ENCODE measurements around the gene FICD. TPM values are rescaled to one million over a fixed set of nuclear protein-coding genes. Genes with fewer than 3 reads are reported as not detected.

FICD gene
- polyA plus RNA-seq, 3 donors, result 1.00 to 1.9 (median 1.6) TPM

DNA sequence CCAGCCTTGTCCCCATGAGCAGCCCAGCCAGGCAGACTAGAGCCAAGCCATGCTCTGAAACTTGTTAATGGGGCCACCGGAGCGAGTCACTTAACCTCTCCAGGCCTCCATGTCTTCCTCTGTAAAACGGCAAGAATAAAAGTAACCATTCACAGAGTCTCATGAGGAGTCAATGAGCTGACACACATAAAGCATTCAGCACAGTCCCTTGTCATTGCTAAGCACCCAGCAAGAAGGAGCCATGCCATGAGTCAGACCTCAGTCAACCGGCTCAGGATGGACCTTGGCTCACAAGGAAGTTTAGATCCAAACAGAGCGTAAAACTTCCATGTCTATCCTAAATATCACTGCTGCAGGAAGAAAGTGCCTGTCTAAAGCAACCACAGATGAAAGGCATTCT is 10.6 kb downstream of the FICD start:
- Histone ChIP-seq H3K4me3 (replicated peaks in 1 of 3; ENCODE audit: low read depth in 2 of 3, low read length in 3 of 3) (no peak overlapping the region), H3K4me2 (replicated peaks; ENCODE audit: extremely low read depth, low read length, poor library complexity, severe bottlenecking) (no peak overlapping the region), H2AFZ (ENCODE audit: insufficient read depth, low read depth, low read length, poor library complexity, severe bottlenecking) (no peak overlapping the region), H3K9ac (ENCODE audit: insufficient read depth, low read length, poor library complexity, severe bottlenecking) (no peak overlapping the region), H3K79me2 (ENCODE audit: insufficient read depth, low read length) (no peaks in the 10 kb centered on the region), H3K4me1 (ENCODE audit: control insufficient read depth in 1 of 2, insufficient read depth in 2 of 2, low read length in 2 of 2) (no peaks in the 10 kb centered on the region), H3K36me3 (replicated peaks in 1 of 2; ENCODE audit: control insufficient read depth in 1 of 2, insufficient read depth in 2 of 2, low read length in 2 of 2) (peaks cover 94 to 100% of the 10 kb centered on the region in 2 donors), H3K27ac (ENCODE audit: low read depth in 1 of 2, low read length in 2 of 2) (no peak overlapping the region), H3K9me3 (replicated peaks in 1 of 2; ENCODE audit: control insufficient read depth in 1 of 2, insufficient read depth in 1 of 2, low read length in 2 of 2) (no peaks in the 10 kb centered on the region), H4K20me1 (ENCODE audit: insufficient read depth, low read length) (peaks cover 22% of the 10 kb centered on the region), H3K27me3 (ENCODE audit: control insufficient read depth in 2 of 2, insufficient read depth in 2 of 2, low read length in 2 of 2) (no peaks in the 10 kb centered on the region)
- Mint-ChIP-seq H3K9me3 (no peaks in the 10 kb centered on the region), H3K4me1 (no peaks in the 10 kb centered on the region), H3K27me3 (ENCODE audit: low read depth in 3 of 3) (peaks cover 0 to 2% (median 0%) of the 10 kb centered on the region in 3 donors), H3K4me3 (no peak overlapping the region), H3K27ac (peak overlapping the region in 4 of 7 donors; percentile 51 to 61 (median 52)), H3K36me3 (peaks cover 94 to 100% of the 10 kb centered on the region in 2 donors)
- WGBS (ENCODE audit: insufficient coverage), result 95% methylated on average over 2 of the region's 5 CpGs
- intact Hi-C loops (cut with micrococcal nuclease), result no loop called here
- TF ChIP-seq, protein P1, sequence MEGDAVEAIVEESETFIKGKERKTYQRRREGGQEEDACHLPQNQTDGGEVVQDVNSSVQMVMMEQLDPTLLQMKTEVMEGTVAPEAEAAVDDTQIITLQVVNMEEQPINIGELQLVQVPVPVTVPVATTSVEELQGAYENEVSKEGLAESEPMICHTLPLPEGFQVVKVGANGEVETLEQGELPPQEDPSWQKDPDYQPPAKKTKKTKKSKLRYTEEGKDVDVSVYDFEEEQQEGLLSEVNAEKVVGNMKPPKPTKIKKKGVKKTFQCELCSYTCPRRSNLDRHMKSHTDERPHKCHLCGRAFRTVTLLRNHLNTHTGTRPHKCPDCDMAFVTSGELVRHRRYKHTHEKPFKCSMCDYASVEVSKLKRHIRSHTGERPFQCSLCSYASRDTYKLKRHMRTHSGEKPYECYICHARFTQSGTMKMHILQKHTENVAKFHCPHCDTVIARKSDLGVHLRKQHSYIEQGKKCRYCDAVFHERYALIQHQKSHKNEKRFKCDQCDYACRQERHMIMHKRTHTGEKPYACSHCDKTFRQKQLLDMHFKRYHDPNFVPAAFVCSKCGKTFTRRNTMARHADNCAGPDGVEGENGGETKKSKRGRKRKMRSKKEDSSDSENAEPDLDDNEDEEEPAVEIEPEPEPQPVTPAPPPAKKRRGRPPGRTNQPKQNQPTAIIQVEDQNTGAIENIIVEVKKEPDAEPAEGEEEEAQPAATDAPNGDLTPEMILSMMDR (IDR thresholded peaks at IDR 0.05), result no peak
- DNase-seq, result no peak

DNA sequence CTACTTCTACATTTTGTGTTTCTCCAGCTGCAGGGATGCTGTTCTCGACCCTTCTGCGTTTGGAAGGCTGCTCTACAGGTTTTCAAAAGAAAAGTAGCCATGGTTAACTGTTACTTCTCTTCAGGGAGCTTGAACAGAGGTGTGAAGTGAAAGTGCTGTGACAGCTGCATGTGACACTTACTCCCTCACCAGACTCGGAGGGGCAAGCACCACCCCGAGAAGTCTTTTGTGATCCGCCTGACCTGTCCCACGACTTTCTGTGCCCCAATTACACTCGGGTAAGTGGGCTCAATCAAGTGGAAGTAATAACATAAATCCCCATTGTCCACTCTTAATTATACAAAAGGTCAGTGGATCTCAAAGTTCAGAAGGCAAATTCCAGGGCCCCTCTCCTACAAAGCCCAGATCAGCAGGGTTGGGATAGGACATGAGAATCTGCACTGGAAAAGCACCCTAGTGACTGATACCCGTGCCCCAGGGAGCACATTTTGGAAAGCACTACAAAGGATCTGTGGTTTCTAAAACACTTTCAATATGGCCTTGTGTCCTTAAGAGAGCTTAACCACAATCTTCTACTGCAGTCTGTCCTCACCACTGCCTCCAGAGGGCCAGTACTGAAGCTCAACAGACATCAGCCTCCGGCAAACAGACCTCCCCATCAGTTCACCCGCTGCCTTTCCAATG is 11.5 kb downstream of the FICD start:
- Histone ChIP-seq H3K36me3 (replicated peaks in 1 of 2; ENCODE audit: control insufficient read depth in 1 of 2, insufficient read depth in 2 of 2, low read length in 2 of 2) (peaks cover 94 to 100% of the 10 kb centered on the region in 2 donors), H3K9ac (ENCODE audit: insufficient read depth, low read length, poor library complexity, severe bottlenecking) (no peak overlapping the region), H3K9me3 (replicated peaks in 1 of 2; ENCODE audit: control insufficient read depth in 1 of 2, insufficient read depth in 1 of 2, low read length in 2 of 2) (no peaks in the 10 kb centered on the region), H2AFZ (ENCODE audit: insufficient read depth, low read depth, low read length, poor library complexity, severe bottlenecking) (no peak overlapping the region), H3K27ac (ENCODE audit: low read depth in 1 of 2, low read length in 2 of 2) (no peak overlapping the region), H3K4me3 (replicated peaks in 1 of 3; ENCODE audit: low read depth in 2 of 3, low read length in 3 of 3) (no peak overlapping the region), H3K4me2 (replicated peaks; ENCODE audit: extremely low read depth, low read length, poor library complexity, severe bottlenecking) (no peak overlapping the region), H4K20me1 (ENCODE audit: insufficient read depth, low read length) (peaks cover 22% of the 10 kb centered on the region), H3K27me3 (ENCODE audit: control insufficient read depth in 2 of 2, insufficient read depth in 2 of 2, low read length in 2 of 2) (no peaks in the 10 kb centered on the region), H3K4me1 (ENCODE audit: control insufficient read depth in 1 of 2, insufficient read depth in 2 of 2, low read length in 2 of 2) (no peaks in the 10 kb centered on the region), H3K79me2 (ENCODE audit: insufficient read depth, low read length) (no peaks in the 10 kb centered on the region)
- peaks cover 0 to 2% (median 0%) of the 10 kb centered on the region in 3 donors for H3K27me3 Mint-ChIP-seq (ENCODE audit: low read depth in 3 of 3)
- H3K27ac Mint-ChIP-seq, result peak overlapping the region in 2 of 7 donors; percentile 56 to 57
- 92% methylated on average over 6 of the region's 10 CpGs for WGBS (ENCODE audit: insufficient coverage)
- H3K4me1 Mint-ChIP-seq, result no peaks in the 10 kb centered on the region
- DNase-seq, result no peak
- no peak overlapping the region for H3K4me3 Mint-ChIP-seq
- intact Hi-C loops (cut with micrococcal nuclease), result no loop called here
- TF ChIP-seq, protein P1 (IDR thresholded peaks at IDR 0.05), result no peak
- no peaks in the 10 kb centered on the region for H3K9me3 Mint-ChIP-seq
- H3K36me3 Mint-ChIP-seq, result peaks cover 93 to 99% of the 10 kb centered on the region in 2 donors

Measured in CD14-positive monocyte (primary cell).